ENCODE results near the gene SNAPIN.

DNA sequence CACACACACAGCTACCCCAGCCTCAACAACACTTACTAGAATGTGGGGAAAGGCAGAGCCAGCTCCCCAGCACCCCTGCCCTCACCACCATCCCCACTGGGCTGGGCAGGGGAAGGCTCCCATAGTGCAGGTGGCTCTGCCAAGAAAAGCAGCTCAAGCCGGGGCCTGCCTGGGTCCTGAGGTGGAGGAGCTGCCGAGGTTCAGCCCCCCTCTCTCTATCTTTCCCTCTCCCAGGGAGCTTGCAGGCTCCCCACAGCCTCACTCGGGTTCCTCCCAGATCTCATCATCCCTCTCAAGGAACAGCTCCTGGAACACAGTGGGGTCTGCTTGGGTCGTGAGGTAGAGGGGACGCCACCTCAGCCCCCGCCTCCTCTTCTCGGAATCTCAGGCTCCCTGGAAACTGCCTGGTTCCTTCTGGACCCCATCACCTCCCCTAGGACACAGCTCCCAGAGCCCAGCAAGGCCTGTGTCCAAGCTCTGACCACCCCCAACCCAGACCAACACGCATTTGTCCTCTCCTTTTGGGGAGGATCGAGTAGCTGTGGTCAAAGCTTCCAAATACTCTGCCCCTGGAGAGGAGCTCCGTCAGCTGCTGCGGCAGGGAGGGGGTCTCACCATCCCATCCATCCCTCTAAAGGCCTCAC, 46.3 kb upstream of the SNAPIN start:
- TF ChIP-seq, protein P1, sequence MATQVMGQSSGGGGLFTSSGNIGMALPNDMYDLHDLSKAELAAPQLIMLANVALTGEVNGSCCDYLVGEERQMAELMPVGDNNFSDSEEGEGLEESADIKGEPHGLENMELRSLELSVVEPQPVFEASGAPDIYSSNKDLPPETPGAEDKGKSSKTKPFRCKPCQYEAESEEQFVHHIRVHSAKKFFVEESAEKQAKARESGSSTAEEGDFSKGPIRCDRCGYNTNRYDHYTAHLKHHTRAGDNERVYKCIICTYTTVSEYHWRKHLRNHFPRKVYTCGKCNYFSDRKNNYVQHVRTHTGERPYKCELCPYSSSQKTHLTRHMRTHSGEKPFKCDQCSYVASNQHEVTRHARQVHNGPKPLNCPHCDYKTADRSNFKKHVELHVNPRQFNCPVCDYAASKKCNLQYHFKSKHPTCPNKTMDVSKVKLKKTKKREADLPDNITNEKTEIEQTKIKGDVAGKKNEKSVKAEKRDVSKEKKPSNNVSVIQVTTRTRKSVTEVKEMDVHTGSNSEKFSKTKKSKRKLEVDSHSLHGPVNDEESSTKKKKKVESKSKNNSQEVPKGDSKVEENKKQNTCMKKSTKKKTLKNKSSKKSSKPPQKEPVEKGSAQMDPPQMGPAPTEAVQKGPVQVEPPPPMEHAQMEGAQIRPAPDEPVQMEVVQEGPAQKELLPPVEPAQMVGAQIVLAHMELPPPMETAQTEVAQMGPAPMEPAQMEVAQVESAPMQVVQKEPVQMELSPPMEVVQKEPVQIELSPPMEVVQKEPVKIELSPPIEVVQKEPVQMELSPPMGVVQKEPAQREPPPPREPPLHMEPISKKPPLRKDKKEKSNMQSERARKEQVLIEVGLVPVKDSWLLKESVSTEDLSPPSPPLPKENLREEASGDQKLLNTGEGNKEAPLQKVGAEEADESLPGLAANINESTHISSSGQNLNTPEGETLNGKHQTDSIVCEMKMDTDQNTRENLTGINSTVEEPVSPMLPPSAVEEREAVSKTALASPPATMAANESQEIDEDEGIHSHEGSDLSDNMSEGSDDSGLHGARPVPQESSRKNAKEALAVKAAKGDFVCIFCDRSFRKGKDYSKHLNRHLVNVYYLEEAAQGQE (IDR thresholded peaks at IDR 0.05; ENCODE audit: insufficient read depth in 1 of 2, low read depth in 2 of 2, low read length in 2 of 2), result no peak
- no peak for TF ChIP-seq POLR2AphosphoS5 (IDR thresholded peaks at IDR 0.05; ENCODE audit: low read depth, low read length)
- TF ChIP-seq TAF1 (IDR thresholded peaks at IDR 0.05; ENCODE audit: borderline replicate concordance, insufficient read depth, low read length), result no peak
- no peak for TF ChIP-seq SIN3A (IDR thresholded peaks at IDR 0.05; ENCODE audit: borderline replicate concordance, insufficient read depth, low read length)
